Left renal cortex interstitium (tissue), 4 donors: ENCODE results near the gene ZNF423. TPM values are rescaled to one million over a fixed set of nuclear protein-coding genes. Genes with fewer than 3 reads are reported as not detected.

Experiments
- DNase-seq, 4 donors: peaks; one replicate each; pipeline ENCODE4 v3.0.0-alpha.2; 2013; ENCODE audit warnings: low read depth in 4 of 4, low spot score in 2 of 4, missing footprints in 1 of 4
- polyA plus RNA-seq, 4 donors: library from polyadenylated mRNA; unstranded; fragments of 120-200 nt; gene quantifications; one replicate each; pipeline ENCODE4 v1.2.1, GENCODE V29; 2013; ENCODE audit not compliant: insufficient read length in 4 of 4

ZNF423 gene
- polyA plus RNA-seq, 4 donors, result 24.0 to 32.5 (median 28.8) TPM

GRCh38 chr16:49793244-49793643, 62.7 kb downstream of the ZNF423 start:
- DNase-seq, result no peak

GRCh38 chr16:49789616-49790015, 66.3 kb downstream of the ZNF423 start:
- no peak for DNase-seq

- no peak for DNase-seq
These were observed 66.9 kb downstream of the ZNF423 start for GRCh38 chr16:49788986-49789385.

- no peak for DNase-seq
These were observed 67.3 kb downstream of the ZNF423 start for GRCh38 chr16:49788572-49788971.

GRCh38 chr16:49786926-49787557, 68.9 kb downstream of the ZNF423 start:
- DNase-seq, result no peak

- DNase-seq, result no peak
These were observed 69.9 kb downstream of the ZNF423 start for GRCh38 chr16:49785970-49786369.

GRCh38 chr16:49782405-49782804, 73.5 kb downstream of the ZNF423 start:
- DNase-seq, result no peak

GRCh38 chr16:49781401-49781800, 74.5 kb downstream of the ZNF423 start:
- no peak for DNase-seq

- no peak for DNase-seq
These were observed 75.5 kb downstream of the ZNF423 start for GRCh38 chr16:49780433-49780832.

- no peak for DNase-seq
These were observed 75.9 kb downstream of the ZNF423 start for GRCh38 chr16:49779979-49780378.

- DNase-seq, result no peak
These were observed 77.5 kb downstream of the ZNF423 start for GRCh38 chr16:49778202-49778930.

- DNase-seq, result no peak
These were observed 79.2 kb downstream of the ZNF423 start for GRCh38 chr16:49776734-49777133.

- DNase-seq, result no peak
These were observed 79.8 kb downstream of the ZNF423 start for GRCh38 chr16:49776085-49776595.

GRCh38 chr16:49775581-49775980, 80.3 kb downstream of the ZNF423 start:
- no peak for DNase-seq

- no peak for DNase-seq
These were observed 80.9 kb downstream of the ZNF423 start for GRCh38 chr16:49775018-49775417.

GRCh38 chr16:49773534-49774475, 82.1 kb downstream of the ZNF423 start:
- no peak for DNase-seq

- DNase-seq, result no peak
These were observed 87.9 kb downstream of the ZNF423 start for GRCh38 chr16:49767998-49768397.

- DNase-seq, result no peak
These were observed 88.5 kb downstream of the ZNF423 start for GRCh38 chr16:49767414-49767813.

- DNase-seq, result no peak
These were observed 89.7 kb downstream of the ZNF423 start for GRCh38 chr16:49766225-49766624.

GRCh38 chr16:49763826-49764225, 92.1 kb downstream of the ZNF423 start:
- no peak for DNase-seq

- DNase-seq, result no peak
These were observed 95.1 kb downstream of the ZNF423 start for GRCh38 chr16:49760815-49761214.
